ENCODE data around the gene ERVV-1.

GRCh38 chr19:53007200-53007599 lies 6.5 kb upstream of the ERVV-1 start:
- no peak for TF ChIP-seq CTCF (conservative IDR thresholded peaks at IDR 0.05; ENCODE audit: low read depth, low read length)
- no peak for TF ChIP-seq MAZ (IDR thresholded peaks at IDR 0.05; ENCODE audit: borderline replicate concordance, low read depth, low read length)
- no peak for TF ChIP-seq RAD21 (IDR thresholded peaks at IDR 0.05; ENCODE audit: low read length)
- TF ChIP-seq POLR2A (IDR thresholded peaks at IDR 0.05; ENCODE audit: low read depth, low read length) = no peak
- no peak for TF ChIP-seq SMC3 (IDR thresholded peaks at IDR 0.05; ENCODE audit: low read depth, low read length)
- no peak for TF ChIP-seq FOS (IDR thresholded peaks at IDR 0.05; ENCODE audit: low read depth, low read length)
- no peak for TF ChIP-seq USF2 (IDR thresholded peaks at IDR 0.05; ENCODE audit: low read depth, low read length)
- no peak for TF ChIP-seq MAFK (IDR thresholded peaks at IDR 0.05; ENCODE audit: low read depth, low read length)

Data from IMR-90 (cell line).